CD14-positive monocyte (primary cell): ENCODE data around the gene IMPDH1. TPM values are rescaled to one million over a fixed set of nuclear protein-coding genes. Genes with fewer than 3 reads are reported as not detected.

Experiments
- DNase-seq, 3 donors: peaks; one replicate each; pipeline ENCODE4 v3.0.0-alpha.2; 2011 to 2022
- H2AFZ ChIP-seq: 2 replicates; pipeline ENCODE4 v1.6.0; 2012; ENCODE audit warnings: mild to moderate bottlenecking, low read depth, low read length, inconsistent platforms; ENCODE audit not compliant: insufficient read depth, poor library complexity, severe bottlenecking
- H3K27ac ChIP-seq, 2 donors: 1 replicate in 1 of 2; 2 replicates in 1 of 2; pipeline ENCODE4 v1.5.1; 2012 to 2013; ENCODE audit warnings: low read length in 2 of 2, control low read depth in 1 of 2, inconsistent platforms in 1 of 2, low read depth in 1 of 2, mild to moderate bottlenecking in 1 of 2
- H3K27me3 ChIP-seq, 2 donors: one replicate each; pipeline versions ENCODE4 v1.6.0 to v1.6.1; 2011 to 2013; ENCODE audit warnings: low read length in 2 of 2; ENCODE audit not compliant: control insufficient read depth in 2 of 2, insufficient read depth in 2 of 2
- H3K36me3 ChIP-seq, 2 donors: replicated peaks in 1 of 2; 1 replicate in 1 of 2; 2 replicates in 1 of 2; pipeline versions ENCODE4 v1.5.1 to v1.6.1; 2012 to 2013; ENCODE audit warnings: low read length in 2 of 2, control low read depth in 1 of 2, inconsistent platforms in 1 of 2, mild to moderate bottlenecking in 1 of 2; ENCODE audit not compliant: insufficient read depth in 2 of 2, control insufficient read depth in 1 of 2
- H3K4me1 ChIP-seq, 2 donors: 1 replicate in 1 of 2; 2 replicates in 1 of 2; pipeline versions ENCODE4 v1.5.1 to v1.6.1; 2012 to 2013; ENCODE audit warnings: low read length in 2 of 2, control low read depth in 1 of 2, inconsistent platforms in 1 of 2, mild to moderate bottlenecking in 1 of 2, moderate library complexity in 1 of 2; ENCODE audit not compliant: insufficient read depth in 2 of 2, control insufficient read depth in 1 of 2
- H3K4me2 ChIP-seq: replicated peaks from 2 replicates; pipeline ENCODE3; 2012; ENCODE audit warnings: low read length, moderate library complexity, mild to moderate bottlenecking; ENCODE audit not compliant: poor library complexity, severe bottlenecking; ENCODE audit errors: extremely low read depth
- H3K4me3 ChIP-seq, 3 experiments: fragments of 200-600 bp in 1 of 3; sonication (generic) in 1 of 3; replicated peaks in 1 of 3; 1 replicate in 2 of 3; 2 replicates in 1 of 3; pipeline ENCODE4 v1.5.1; 2011 to 2013; ENCODE audit warnings: low read length in 3 of 3, mild to moderate bottlenecking in 3 of 3, control low read depth in 2 of 3, low read depth in 2 of 3, inconsistent platforms in 1 of 3, moderate library complexity in 1 of 3
- H3K79me2 ChIP-seq: 2 replicates; pipeline ENCODE4 v1.6.0; 2012; ENCODE audit warnings: mild to moderate bottlenecking, control low read depth, inconsistent platforms, low read length, moderate library complexity; ENCODE audit not compliant: insufficient read depth
- H3K9ac ChIP-seq: 2 replicates; pipeline ENCODE4 v1.6.0; 2017; ENCODE audit warnings: low read length, mild to moderate bottlenecking; ENCODE audit not compliant: insufficient read depth, poor library complexity, severe bottlenecking
- H3K9me3 ChIP-seq, 2 donors: replicated peaks in 1 of 2; 1 replicate in 1 of 2; 2 replicates in 1 of 2; pipeline versions ENCODE4 v1.5.1 to v1.6.1; 2012 to 2013; ENCODE audit warnings: low read length in 2 of 2, control low read depth in 1 of 2; ENCODE audit not compliant: control insufficient read depth in 1 of 2, insufficient read depth in 1 of 2
- H4K20me1 ChIP-seq: 2 replicates; pipeline ENCODE4 v1.6.0; 2012; ENCODE audit warnings: mild to moderate bottlenecking, low read length, control low read depth, moderate library complexity; ENCODE audit not compliant: insufficient read depth
- H3K27ac Mint-ChIP-seq, 7 donors: one replicate each; pipeline ENCODE4 v1.8.0; 2020; ENCODE audit warnings: mild to moderate bottlenecking in 7 of 7, mixed read lengths in 7 of 7, moderate library complexity in 6 of 7, inconsistent platforms in 2 of 7
- H3K27me3 Mint-ChIP-seq, 3 donors: one replicate each; pipeline ENCODE4 v1.8.0; 2021 to 2022; ENCODE audit warnings: low read depth in 3 of 3, mild to moderate bottlenecking in 3 of 3, mixed read lengths in 3 of 3, moderate library complexity in 3 of 3, inconsistent platforms in 1 of 3
- H3K36me3 Mint-ChIP-seq, 2 donors: one replicate each; pipeline ENCODE4 v1.8.0; 2020; ENCODE audit warnings: mixed read lengths in 2 of 2, inconsistent platforms in 1 of 2, mild to moderate bottlenecking in 1 of 2
- H3K4me1 Mint-ChIP-seq: one replicate; pipeline ENCODE4 v1.8.0; 2020; ENCODE audit warnings: mild to moderate bottlenecking, mixed read lengths
- H3K4me3 Mint-ChIP-seq, 2 donors: one replicate each; pipeline ENCODE4 v1.8.0; 2020; ENCODE audit warnings: mild to moderate bottlenecking in 2 of 2, mixed read lengths in 2 of 2, moderate library complexity in 1 of 2
- H3K9me3 Mint-ChIP-seq, 7 donors: one replicate each; pipeline ENCODE4 v1.8.0; 2020 to 2022; ENCODE audit warnings: mixed read lengths in 7 of 7, mild to moderate bottlenecking in 6 of 7, moderate library complexity in 6 of 7, inconsistent platforms in 2 of 7
- WGBS: methylation state at CpG from one replicate; pipeline ENCODE4 v1.1.5; 2013; ENCODE audit warnings: missing lambda C conversion rate; ENCODE audit not compliant: insufficient coverage; 5-methylcytosine and 5-hydroxymethylcytosine counted together
- intact Hi-C, 2 donors: fragments of 100-400 bp; cut with micrococcal nuclease; formaldehyde crosslinking; loops; one replicate each; pipeline versions ENCODE4 v1.15.0 to v1.15.1; 2023
- polyA plus RNA-seq, 3 donors: library from polyadenylated mRNA; depleted of rRNA in 1 of 3; unstranded in 2 of 3; stranded (reverse) in 1 of 3; fragments of 300-500 nt in 2 of 3; fragments of >200 nt in 1 of 3; fragmentation: Illumina TruSeq in 2 of 3; gene quantifications; 1 replicate in 2 of 3; 2 replicates in 1 of 3; pipeline ENCODE4 v1.2.3, GENCODE V29; 2012 to 2021
- TF ChIP-seq, protein P1 (sequence below): fragments of 200-600 bp; IDR thresholded peaks from one replicate; pipeline ENCODE4 v1.8.0; 2022; ENCODE audit warnings: antibody characterized with exemption, mild to moderate bottlenecking

The IMPDH1 gene
- polyA plus RNA-seq, 3 donors: 110 to 259 (median 152) TPM

DNA sequence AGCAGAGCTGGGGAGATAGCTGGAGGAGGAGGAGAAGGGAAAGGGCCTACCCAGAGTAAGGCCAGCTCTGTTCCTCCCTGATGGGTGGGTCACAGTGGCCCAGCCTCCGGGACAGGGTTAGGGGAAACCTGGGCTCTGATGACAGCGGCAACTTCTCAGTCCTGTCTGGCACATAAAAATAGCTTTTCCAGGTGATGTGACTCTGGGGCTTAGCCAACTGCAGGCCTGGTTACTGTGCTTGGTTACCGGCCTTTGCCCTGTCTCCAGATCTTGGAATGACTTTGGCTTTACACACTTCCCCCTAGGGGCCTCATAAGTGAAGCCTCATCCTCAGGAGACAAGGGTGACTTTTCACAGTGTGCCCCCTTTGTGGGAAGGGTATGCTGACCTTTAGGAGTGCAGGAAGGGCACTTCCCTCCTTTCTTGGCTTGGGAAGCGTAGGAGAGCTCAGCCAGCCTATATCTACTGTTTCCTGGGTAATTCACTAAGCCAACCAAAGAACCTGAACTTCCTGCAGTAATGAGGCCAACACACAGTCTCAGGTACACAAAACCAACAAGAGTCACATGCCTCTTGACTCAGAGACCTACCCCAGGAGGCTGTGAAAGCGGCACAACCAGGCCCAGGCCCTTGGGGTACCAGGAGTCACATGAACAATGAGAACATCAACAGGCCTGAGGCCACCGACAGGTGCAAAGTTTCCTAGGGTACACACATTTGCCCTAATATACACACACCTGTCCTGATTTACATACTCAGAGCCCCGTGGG, 34.2 kb upstream of the IMPDH1 start:
- H3K9me3 ChIP-seq: no peaks in the 10 kb centered on the region
- no peak overlapping the region for H3K27ac ChIP-seq
- no peak overlapping the region for H3K4me3 ChIP-seq
- peak overlapping the region; percentile 43 for H2AFZ ChIP-seq
- H3K9ac ChIP-seq: no peak overlapping the region
- no peaks in the 10 kb centered on the region for H3K9me3 Mint-ChIP-seq
- no peaks in the 10 kb centered on the region for H4K20me1 ChIP-seq
- peaks cover 23% of the 10 kb centered on the region for H3K4me1 Mint-ChIP-seq
- H3K27me3 Mint-ChIP-seq: peaks cover 0 to 2% (median 1%) of the 10 kb centered on the region in 3 donors
- H3K27ac Mint-ChIP-seq: no peak overlapping the region
- peaks cover 12 to 16% of the 10 kb centered on the region in 2 donors for H3K4me1 ChIP-seq
- DNase-seq: no peak
- H3K36me3 ChIP-seq: no peaks in the 10 kb centered on the region
- H3K4me2 ChIP-seq: no peak overlapping the region
- H3K4me3 Mint-ChIP-seq: no peak overlapping the region
- intact Hi-C loops: no loop called here
- no peaks in the 10 kb centered on the region for H3K27me3 ChIP-seq
- 98% methylated on average over 7 of the region's 7 CpGs for WGBS
- H3K79me2 ChIP-seq: no peaks in the 10 kb centered on the region
- TF ChIP-seq, protein P1, sequence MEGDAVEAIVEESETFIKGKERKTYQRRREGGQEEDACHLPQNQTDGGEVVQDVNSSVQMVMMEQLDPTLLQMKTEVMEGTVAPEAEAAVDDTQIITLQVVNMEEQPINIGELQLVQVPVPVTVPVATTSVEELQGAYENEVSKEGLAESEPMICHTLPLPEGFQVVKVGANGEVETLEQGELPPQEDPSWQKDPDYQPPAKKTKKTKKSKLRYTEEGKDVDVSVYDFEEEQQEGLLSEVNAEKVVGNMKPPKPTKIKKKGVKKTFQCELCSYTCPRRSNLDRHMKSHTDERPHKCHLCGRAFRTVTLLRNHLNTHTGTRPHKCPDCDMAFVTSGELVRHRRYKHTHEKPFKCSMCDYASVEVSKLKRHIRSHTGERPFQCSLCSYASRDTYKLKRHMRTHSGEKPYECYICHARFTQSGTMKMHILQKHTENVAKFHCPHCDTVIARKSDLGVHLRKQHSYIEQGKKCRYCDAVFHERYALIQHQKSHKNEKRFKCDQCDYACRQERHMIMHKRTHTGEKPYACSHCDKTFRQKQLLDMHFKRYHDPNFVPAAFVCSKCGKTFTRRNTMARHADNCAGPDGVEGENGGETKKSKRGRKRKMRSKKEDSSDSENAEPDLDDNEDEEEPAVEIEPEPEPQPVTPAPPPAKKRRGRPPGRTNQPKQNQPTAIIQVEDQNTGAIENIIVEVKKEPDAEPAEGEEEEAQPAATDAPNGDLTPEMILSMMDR: no peak
- no peaks in the 10 kb centered on the region for H3K36me3 Mint-ChIP-seq

DNA sequence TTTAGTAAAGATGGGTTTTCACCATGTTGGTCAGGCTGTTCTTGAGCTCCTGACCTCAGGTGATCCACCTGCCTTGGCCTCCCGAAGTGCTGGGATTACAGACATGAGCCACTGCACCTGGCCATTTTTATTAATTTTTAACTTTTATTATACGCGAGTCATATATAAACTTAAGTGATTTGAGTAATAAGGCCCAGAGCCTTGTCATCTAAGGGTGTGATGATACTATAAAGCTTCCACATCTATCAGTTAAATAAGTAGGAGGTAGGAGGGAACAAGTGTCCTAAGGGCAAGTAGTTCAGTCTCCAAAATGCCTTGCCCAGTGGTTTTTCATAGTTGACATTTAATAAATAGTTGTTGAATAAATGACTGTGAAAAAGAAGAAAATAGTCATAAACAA, 32.6 kb upstream of the IMPDH1 start:
- Mint-ChIP-seq H3K36me3 (no peaks in the 10 kb centered on the region), H3K4me3 (no peak overlapping the region), H3K27me3 (peaks cover 0 to 2% (median 1%) of the 10 kb centered on the region in 3 donors), H3K4me1 (peaks cover 33% of the 10 kb centered on the region), H3K9me3 (no peaks in the 10 kb centered on the region), H3K27ac (no peak overlapping the region)
- peaks cover 25 to 29% of the 10 kb centered on the region in 2 donors for H3K4me1 ChIP-seq
- no peak for DNase-seq
- TF ChIP-seq, protein P1: no peak
- H3K36me3 ChIP-seq: no peaks in the 10 kb centered on the region
- no peaks in the 10 kb centered on the region for H3K79me2 ChIP-seq
- H3K4me2 ChIP-seq: no peak overlapping the region
- no peak overlapping the region for H3K4me3 ChIP-seq
- H3K9ac ChIP-seq: no peak overlapping the region
- WGBS: no CpG with 5 or more reads among the region's 3 CpGs
- H3K27ac ChIP-seq: no peak overlapping the region
- no peaks in the 10 kb centered on the region for H3K9me3 ChIP-seq
- H4K20me1 ChIP-seq: no peaks in the 10 kb centered on the region
- no peaks in the 10 kb centered on the region for H3K27me3 ChIP-seq
- intact Hi-C loops: no loop called here
- H2AFZ ChIP-seq: no peak overlapping the region
